Neutrophil (primary cell): Measurements from ENCODE around the gene JAGN1.

Experiments used
- H3K27ac ChIP-seq: fragments of 200-600 bp; sonication (generic); 2 replicates; pipeline ENCODE4 v1.5.1; 2016; ENCODE audit warnings: mild to moderate bottlenecking, moderate library complexity
- H3K27me3 ChIP-seq: fragments of 200-600 bp; sonication (generic); 2 replicates; pipeline ENCODE4 v1.6.0; 2016; ENCODE audit warnings: mild to moderate bottlenecking
- H3K36me3 ChIP-seq: fragments of 200-600 bp; sonication (generic); 2 replicates; pipeline ENCODE4 v1.5.1; 2017
- H3K4me1 ChIP-seq, 2 experiments: fragments of 200-600 bp in 1 of 2; sonication (generic) in 1 of 2; 1 replicate in 1 of 2; 2 replicates in 1 of 2; pipeline versions ENCODE4 v1.5.1 to v1.6.1; 2013 to 2016; ENCODE audit warnings: low read depth in 1 of 2, low read length in 1 of 2, mild to moderate bottlenecking in 1 of 2, moderate library complexity in 1 of 2; ENCODE audit not compliant: control insufficient read depth in 1 of 2, insufficient read depth in 1 of 2
- H3K4me3 ChIP-seq, 2 experiments: fragments of 200-600 bp in 1 of 2; sonication (generic) in 1 of 2; 1 replicate in 1 of 2; 2 replicates in 1 of 2; pipeline ENCODE4 v1.5.1; 2013 to 2016; ENCODE audit warnings: low read depth in 1 of 2, low read length in 1 of 2, mild to moderate bottlenecking in 1 of 2, moderate library complexity in 1 of 2
- H3K9me3 ChIP-seq: fragments of 200-600 bp; sonication (generic); 2 replicates; pipeline ENCODE4 v1.5.1; 2016
- CTCF ChIP-seq: fragments of 200-600 bp; sonication (generic); IDR thresholded peaks from 2 replicates; pipeline ENCODE4 v1.5.1; 2016; ENCODE audit warnings: antibody characterized with exemption

The JAGN1 gene

GRCh38 chr3:9884555-9885165 is 5.8 kb upstream of the JAGN1 start:
- no peaks in the 10 kb centered on the region for H3K27me3 ChIP-seq
- no peaks in the 10 kb centered on the region for H3K4me1 ChIP-seq
- H3K36me3 ChIP-seq = no peaks in the 10 kb centered on the region
- no peak overlapping the region for H3K27ac ChIP-seq
- no peak for TF ChIP-seq CTCF
- no peak overlapping the region for H3K4me3 ChIP-seq
- H3K9me3 ChIP-seq = no peaks in the 10 kb centered on the region

- H3K4me1 ChIP-seq = peaks cover 10 to 13% of the 10 kb centered on the region in 2 experiments
- H3K9me3 ChIP-seq = no peaks in the 10 kb centered on the region
- no peaks in the 10 kb centered on the region for H3K36me3 ChIP-seq
- no peak overlapping the region for H3K27ac ChIP-seq
- no peak overlapping the region for H3K4me3 ChIP-seq
- H3K27me3 ChIP-seq = no peaks in the 10 kb centered on the region
- TF ChIP-seq CTCF = no peak
These were observed 4.1 kb upstream of the JAGN1 start for GRCh38 chr3:9886328-9886727.

- TF ChIP-seq CTCF = no peak
- no peaks in the 10 kb centered on the region for H3K36me3 ChIP-seq
- H3K4me1 ChIP-seq = peaks cover 10 to 16% of the 10 kb centered on the region in 2 experiments
- H3K9me3 ChIP-seq = no peaks in the 10 kb centered on the region
- no peak overlapping the region for H3K27ac ChIP-seq
- no peaks in the 10 kb centered on the region for H3K27me3 ChIP-seq
- H3K4me3 ChIP-seq = no peak overlapping the region
These were observed 2.9 kb upstream of the JAGN1 start for GRCh38 chr3:9887480-9887879.

- TF ChIP-seq CTCF = no peak
- H3K27me3 ChIP-seq = no peaks in the 10 kb centered on the region
- H3K9me3 ChIP-seq = no peaks in the 10 kb centered on the region
- no peak overlapping the region for H3K27ac ChIP-seq
- no peak overlapping the region for H3K4me3 ChIP-seq
- peaks cover 10 to 16% of the 10 kb centered on the region in 2 experiments for H3K4me1 ChIP-seq
- H3K36me3 ChIP-seq = peaks cover 9% of the 10 kb centered on the region
These were observed 1.9 kb upstream of the JAGN1 start for GRCh38 chr3:9888540-9888939.

- H3K4me3 ChIP-seq = no peak overlapping the region
- no peaks in the 10 kb centered on the region for H3K9me3 ChIP-seq
- TF ChIP-seq CTCF = no peak
- H3K36me3 ChIP-seq = peaks cover 12% of the 10 kb centered on the region
- peaks cover 10 to 16% of the 10 kb centered on the region in 2 experiments for H3K4me1 ChIP-seq
- H3K27ac ChIP-seq = no peak overlapping the region
- no peaks in the 10 kb centered on the region for H3K27me3 ChIP-seq
These were observed 1.0 kb upstream of the JAGN1 start for GRCh38 chr3:9889405-9889804.
